MCF 10A (cell line): ENCODE results near the gene AKAIN1. TPM values are rescaled to one million over a fixed set of nuclear protein-coding genes. Genes with fewer than 3 reads are reported as not detected.

ENCODE experiments used
- BruUV-seq: library from RNA; stranded (reverse); fragments of 400-500 nt; replicated peaks from 2 replicates; lab custom pipeline; 2021; lab: Mats Ljungman, UMichigan
- CTCF ChIA-PET: fragments of 300-600 bp; sonication (Branson Sonifier 250); formaldehyde crosslinking; extraction: SDS; loops from one replicate; lab custom pipeline; 2021; ENCODE audit warnings: antibody characterized with exemption, inconsistent platforms; lab: Yijun Ruan, JAX
- POLR2A ChIA-PET: fragments of 300-600, 350-650 bp; sonication (Branson Sonifier 250); formaldehyde crosslinking; extraction: SDS; loops from one replicate; lab custom pipeline; 2020; ENCODE audit warnings: antibody characterized with exemption, inconsistent platforms; lab: Yijun Ruan, JAX
- DNase-seq: peaks from one replicate; pipeline ENCODE4 v3.0.0-alpha.2; 2018; ENCODE audit not compliant: unreplicated experiment
- H3K27ac Mint-ChIP-seq: one replicate; pipeline ENCODE4 v1.8.0; 2022; ENCODE audit warnings: mild to moderate bottlenecking, low read depth, mixed read lengths; ENCODE audit not compliant: unreplicated experiment
- H3K27me3 Mint-ChIP-seq: one replicate; pipeline ENCODE4 v1.8.0; 2022; ENCODE audit warnings: mixed read lengths; ENCODE audit not compliant: insufficient read depth, unreplicated experiment
- H3K36me3 Mint-ChIP-seq: one replicate; pipeline ENCODE4 v1.8.0; 2022; ENCODE audit warnings: mild to moderate bottlenecking, moderate library complexity, mixed read lengths; ENCODE audit not compliant: insufficient read depth, unreplicated experiment
- H3K4me1 Mint-ChIP-seq: one replicate; pipeline ENCODE4 v1.8.0; 2022; ENCODE audit warnings: mixed read lengths; ENCODE audit not compliant: insufficient read depth, unreplicated experiment
- H3K4me3 Mint-ChIP-seq: one replicate; pipeline ENCODE4 v1.8.0; 2022; ENCODE audit warnings: mild to moderate bottlenecking, moderate library complexity, mixed read lengths; ENCODE audit not compliant: unreplicated experiment
- H3K9me3 Mint-ChIP-seq: one replicate; pipeline ENCODE4 v1.8.0; 2022; ENCODE audit warnings: mixed read lengths; ENCODE audit not compliant: unreplicated experiment
- CTCF ChIP-seq: fragments of 200-600 bp; IDR thresholded peaks from one replicate; pipeline ENCODE4 v1.8.0; 2022; ENCODE audit warnings: antibody characterized with exemption, mild to moderate bottlenecking; ENCODE audit not compliant: unreplicated experiment
- intact Hi-C: fragments of 100-400 bp; cut with micrococcal nuclease; formaldehyde crosslinking; loops from 2 replicates; pipeline ENCODE4 v1.14.1; 2022
- total RNA-seq: library from RNA; stranded (reverse); gene quantifications from 2 replicates; pipeline ENCODE4 v1.2.3, GENCODE V29; 2022

The AKAIN1 gene
- total RNA-seq, 1 experiment from 2014 or later, result not detected

- DNase-seq, result no peak
- TF ChIP-seq CTCF, result no peak
- no TSS peak for BruUV-seq
- ChIA-PET POLR2A (no interaction called here), CTCF (no interaction called here)
- intact Hi-C loops, result no loop called here
- Mint-ChIP-seq H3K4me3 (no peak overlapping the region), H3K9me3 (peaks cover 11% of the 10 kb centered on the region), H3K36me3 (no peaks in the 10 kb centered on the region), H3K27me3 (peaks cover 10% of the 10 kb centered on the region), H3K4me1 (peaks cover 6% of the 10 kb centered on the region), H3K27ac (no peak overlapping the region)
Observed at GRCh38 chr18:5150894-5151293, 46.2 kb downstream of the AKAIN1 start.

GRCh38 chr18:5146093-5146492, 51.0 kb downstream of the AKAIN1 start:
- no peak for TF ChIP-seq CTCF
- Mint-ChIP-seq H3K4me1 (no peaks in the 10 kb centered on the region), H3K27me3 (peaks cover 27% of the 10 kb centered on the region), H3K4me3 (no peak overlapping the region), H3K9me3 (no peaks in the 10 kb centered on the region), H3K27ac (no peak overlapping the region), H3K36me3 (no peaks in the 10 kb centered on the region)
- DNase-seq, result no peak
- intact Hi-C loops, result no loop called here
- BruUV-seq, result no TSS peak
- POLR2A ChIA-PET, result no interaction called here
- CTCF ChIA-PET, result no interaction called here

GRCh38 chr18:5145168-5145825, 51.8 kb downstream of the AKAIN1 start:
- TF ChIP-seq CTCF, result no peak
- intact Hi-C loops, result no loop called here
- Mint-ChIP-seq H3K4me3 (no peak overlapping the region), H3K27me3 (peaks cover 29% of the 10 kb centered on the region), H3K27ac (no peak overlapping the region), H3K9me3 (no peaks in the 10 kb centered on the region), H3K4me1 (no peaks in the 10 kb centered on the region), H3K36me3 (no peaks in the 10 kb centered on the region)
- no peak for DNase-seq
- no TSS peak for BruUV-seq
- POLR2A ChIA-PET, result no interaction called here
- CTCF ChIA-PET, result no interaction called here

- Mint-ChIP-seq H3K36me3 (no peaks in the 10 kb centered on the region), H3K4me3 (no peak overlapping the region), H3K27ac (no peak overlapping the region), H3K4me1 (no peaks in the 10 kb centered on the region), H3K9me3 (no peaks in the 10 kb centered on the region), H3K27me3 (peaks cover 29% of the 10 kb centered on the region)
- POLR2A ChIA-PET, result no interaction called here
- no peak for TF ChIP-seq CTCF
- no peak for DNase-seq
- CTCF ChIA-PET, result no interaction called here
- intact Hi-C loops, result no loop called here
- BruUV-seq, result no TSS peak
Observed at GRCh38 chr18:5144629-5145028, 52.4 kb downstream of the AKAIN1 start.
